GM10248 (cell line): ENCODE measurements around the gene FMO1.

Experiments
- CTCF ChIA-PET: fragments of 300-600 bp; sonication (Branson Sonifier 250); formaldehyde crosslinking; extraction: SDS; loops from one replicate; lab custom pipeline; 2021; ENCODE audit warnings: antibody characterized with exemption; lab: Yijun Ruan, JAX
- POLR2A ChIA-PET: fragments of 350-650 bp; sonication (Branson Sonifier 250); formaldehyde crosslinking; extraction: SDS; loops from one replicate; lab custom pipeline; 2020; ENCODE audit warnings: antibody characterized with exemption; lab: Yijun Ruan, JAX
- DNase-seq: peaks from one replicate; pipeline ENCODE4 v3.0.0; 2012; ENCODE audit errors: extremely low spot score
- TF ChIP-seq, protein P1 (sequence below): IDR thresholded peaks from 2 replicates; pipeline ENCODE4 v1.5.1; 2012; ENCODE audit warnings: mild to moderate bottlenecking, low read depth; ENCODE audit errors: extremely low read depth, missing control alignments, control extremely low read depth

FMO1 gene

DNA sequence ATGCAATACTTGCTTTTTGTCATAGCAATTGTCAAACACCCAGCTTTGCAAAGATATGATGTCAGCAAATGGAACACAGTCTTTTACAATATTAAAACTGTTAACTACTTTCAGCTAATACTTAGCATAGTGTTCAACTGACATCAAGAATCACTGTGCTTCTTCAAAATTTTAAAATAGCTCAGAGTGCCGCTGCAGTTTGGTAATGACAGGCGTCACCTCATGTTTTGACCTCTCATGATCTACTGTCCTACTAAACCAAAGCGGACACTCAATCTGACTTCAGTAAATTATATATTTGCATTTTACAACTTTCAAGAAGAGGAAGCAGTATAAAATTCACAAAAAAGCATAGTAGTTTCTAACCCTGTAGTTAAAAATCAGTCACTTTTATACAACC lies 2.0 kb downstream of the FMO1 start:
- TF ChIP-seq, protein P1, sequence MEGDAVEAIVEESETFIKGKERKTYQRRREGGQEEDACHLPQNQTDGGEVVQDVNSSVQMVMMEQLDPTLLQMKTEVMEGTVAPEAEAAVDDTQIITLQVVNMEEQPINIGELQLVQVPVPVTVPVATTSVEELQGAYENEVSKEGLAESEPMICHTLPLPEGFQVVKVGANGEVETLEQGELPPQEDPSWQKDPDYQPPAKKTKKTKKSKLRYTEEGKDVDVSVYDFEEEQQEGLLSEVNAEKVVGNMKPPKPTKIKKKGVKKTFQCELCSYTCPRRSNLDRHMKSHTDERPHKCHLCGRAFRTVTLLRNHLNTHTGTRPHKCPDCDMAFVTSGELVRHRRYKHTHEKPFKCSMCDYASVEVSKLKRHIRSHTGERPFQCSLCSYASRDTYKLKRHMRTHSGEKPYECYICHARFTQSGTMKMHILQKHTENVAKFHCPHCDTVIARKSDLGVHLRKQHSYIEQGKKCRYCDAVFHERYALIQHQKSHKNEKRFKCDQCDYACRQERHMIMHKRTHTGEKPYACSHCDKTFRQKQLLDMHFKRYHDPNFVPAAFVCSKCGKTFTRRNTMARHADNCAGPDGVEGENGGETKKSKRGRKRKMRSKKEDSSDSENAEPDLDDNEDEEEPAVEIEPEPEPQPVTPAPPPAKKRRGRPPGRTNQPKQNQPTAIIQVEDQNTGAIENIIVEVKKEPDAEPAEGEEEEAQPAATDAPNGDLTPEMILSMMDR = no peak
- POLR2A ChIA-PET = no interaction called here
- CTCF ChIA-PET = interaction anchor here (1.1 to 8.3 kb wide), 2 partner anchors 23 to 63 kb away, joined by 3 to 76 read pairs; partner anchors contain the start of gene FMO4
- no peak for DNase-seq

DNA sequence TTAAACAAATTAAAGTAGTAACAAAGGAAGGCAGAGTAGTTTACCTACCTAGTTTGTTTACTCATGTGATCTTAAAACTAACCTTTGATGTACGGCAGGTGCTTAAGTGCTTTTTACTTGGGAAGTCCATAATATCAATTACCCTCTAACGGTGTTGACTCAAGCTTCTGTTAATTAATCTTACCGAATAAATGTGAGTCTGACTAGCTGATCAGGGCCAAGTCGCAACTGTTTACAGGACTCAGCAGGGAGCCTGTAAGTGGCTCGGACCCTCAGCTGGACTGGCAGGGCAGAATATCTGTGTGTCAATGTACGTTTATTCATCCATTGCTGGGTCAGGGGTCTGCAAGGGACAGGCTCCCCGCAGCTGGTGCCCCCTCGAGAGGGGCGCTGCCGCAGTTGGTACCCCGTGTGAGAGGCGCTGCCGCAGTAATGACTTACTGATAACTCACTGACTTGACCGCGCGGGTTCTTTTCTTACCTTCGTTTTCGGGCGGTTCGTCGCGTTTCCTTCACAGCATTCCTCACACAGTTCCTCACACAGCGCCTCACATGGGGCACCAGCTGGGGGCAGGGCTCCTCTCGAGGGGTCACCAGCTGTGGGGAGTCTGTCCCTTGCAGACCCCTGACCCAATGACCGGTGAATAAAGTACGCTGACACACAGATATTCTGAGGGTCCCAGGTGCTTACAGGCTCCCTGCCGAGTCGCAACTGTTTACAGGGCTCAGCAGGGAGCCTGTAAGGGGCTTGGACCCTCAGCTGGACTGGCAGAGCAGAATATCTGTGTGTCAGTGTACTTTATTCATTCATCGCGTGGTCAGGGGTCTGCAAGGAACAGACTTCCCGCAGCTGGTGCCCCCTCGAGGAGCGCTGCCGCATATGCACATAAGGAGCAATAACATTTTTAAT lies 3.0 kb downstream of the FMO1 start:
- DNase-seq = no peak
- TF ChIP-seq, protein P1 = peak; percentile 36
- ChIA-PET POLR2A (no interaction called here), CTCF (interaction anchor here (0.8 to 8.3 kb wide), 7 partner anchors 10 to 322 kb away, joined by 3 to 76 read pairs (median 3); partner anchors contain the start of gene FMO4)

GRCh38 chr1:171251952-171252300 lies 3.6 kb downstream of the FMO1 start:
- TF ChIP-seq, protein P1 = no peak
- POLR2A ChIA-PET = no interaction called here
- DNase-seq = no peak
- CTCF ChIA-PET = interaction anchor here (0.8 to 2.4 kb wide), 5 partner anchors 9 to 322 kb away, joined by 3 to 6 read pairs (median 3); no protein-coding TSS in a partner anchor

DNA sequence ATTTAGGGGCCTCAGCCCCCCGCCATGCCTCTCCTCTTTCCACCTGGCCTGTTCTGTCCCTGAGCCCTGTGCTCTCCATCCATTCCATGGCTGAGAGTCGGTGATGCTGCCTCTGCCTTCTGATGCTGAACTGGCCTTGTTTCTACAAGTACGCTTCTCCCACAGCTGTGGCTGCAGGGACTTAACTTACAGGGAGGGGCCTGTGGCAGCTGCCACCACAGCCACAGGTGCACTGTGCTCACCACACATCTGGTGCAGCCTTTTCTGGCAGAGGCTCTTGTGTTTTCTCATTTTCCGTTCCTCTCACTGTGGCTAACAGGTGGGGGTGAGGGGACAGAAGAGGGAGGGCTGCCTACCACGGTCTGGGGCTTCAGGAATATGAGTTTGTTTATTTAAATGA lies 4.2 kb downstream of the FMO1 start:
- peak; percentile 46 for DNase-seq
- CTCF ChIA-PET = interaction anchor here (1.8 to 2.4 kb wide), 2 partner anchors 9 to 33 kb away, joined by 5 to 6 read pairs; no protein-coding TSS in a partner anchor
- TF ChIP-seq, protein P1 = no peak
- POLR2A ChIA-PET = no interaction called here

- ChIA-PET CTCF (interaction anchor here (0.9 to 2.6 kb wide), 3 partner anchors 9 to 28 kb away, joined by 3 to 18 read pairs (median 4); no protein-coding TSS in a partner anchor), POLR2A (no interaction called here)
- TF ChIP-seq, protein P1 = no peak
- no peak for DNase-seq
These were observed 6.6 kb downstream of the FMO1 start for GRCh38 chr1:171254859-171255258.

DNA sequence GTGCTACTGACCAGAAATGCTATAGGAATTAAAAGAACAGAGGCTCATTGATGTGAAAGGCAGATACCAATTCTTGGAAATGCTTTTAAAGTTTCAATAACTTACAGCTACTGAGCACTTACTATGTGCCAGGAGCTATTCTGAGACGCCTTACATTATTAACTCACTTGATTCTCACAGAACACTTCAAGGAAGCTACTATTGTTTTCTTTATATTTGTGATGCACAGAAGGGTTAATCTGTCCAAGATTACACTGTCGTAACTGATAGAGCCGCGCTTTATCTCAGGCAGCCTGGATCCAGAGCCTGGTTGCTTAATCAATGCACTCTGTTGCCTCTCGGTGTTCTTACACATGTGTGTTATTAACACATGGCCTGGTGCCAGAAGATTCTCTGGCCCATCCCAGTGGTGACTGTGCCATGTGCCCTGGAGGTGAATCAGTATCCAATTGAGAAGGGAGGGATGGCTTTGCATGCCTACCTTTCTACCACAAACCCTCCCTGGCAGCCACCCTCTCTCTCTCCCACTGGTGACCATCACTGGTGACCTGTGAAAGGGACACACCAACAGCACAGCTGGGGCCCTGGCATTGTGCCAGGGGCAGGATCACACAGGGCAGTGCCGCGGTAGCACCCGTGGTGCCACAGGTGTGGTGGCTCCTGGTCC lies 8.8 kb downstream of the FMO1 start:
- ChIA-PET CTCF (interaction anchor here (1.0 to 2.6 kb wide), 4 partner anchors 12 to 57 kb away, joined by 3 to 13 read pairs (median 3); partner anchors contain the start of gene FMO4), POLR2A (no interaction called here)
- TF ChIP-seq, protein P1 = no peak
- no peak for DNase-seq
